ENCODE data around the gene KLHL40. TPM values are rescaled to one million over a fixed set of nuclear protein-coding genes. Genes with fewer than 3 reads are reported as not detected.

The KLHL40 gene
- polyA plus RNA-seq, 1 donor from 2014 or later: not detected

DNA sequence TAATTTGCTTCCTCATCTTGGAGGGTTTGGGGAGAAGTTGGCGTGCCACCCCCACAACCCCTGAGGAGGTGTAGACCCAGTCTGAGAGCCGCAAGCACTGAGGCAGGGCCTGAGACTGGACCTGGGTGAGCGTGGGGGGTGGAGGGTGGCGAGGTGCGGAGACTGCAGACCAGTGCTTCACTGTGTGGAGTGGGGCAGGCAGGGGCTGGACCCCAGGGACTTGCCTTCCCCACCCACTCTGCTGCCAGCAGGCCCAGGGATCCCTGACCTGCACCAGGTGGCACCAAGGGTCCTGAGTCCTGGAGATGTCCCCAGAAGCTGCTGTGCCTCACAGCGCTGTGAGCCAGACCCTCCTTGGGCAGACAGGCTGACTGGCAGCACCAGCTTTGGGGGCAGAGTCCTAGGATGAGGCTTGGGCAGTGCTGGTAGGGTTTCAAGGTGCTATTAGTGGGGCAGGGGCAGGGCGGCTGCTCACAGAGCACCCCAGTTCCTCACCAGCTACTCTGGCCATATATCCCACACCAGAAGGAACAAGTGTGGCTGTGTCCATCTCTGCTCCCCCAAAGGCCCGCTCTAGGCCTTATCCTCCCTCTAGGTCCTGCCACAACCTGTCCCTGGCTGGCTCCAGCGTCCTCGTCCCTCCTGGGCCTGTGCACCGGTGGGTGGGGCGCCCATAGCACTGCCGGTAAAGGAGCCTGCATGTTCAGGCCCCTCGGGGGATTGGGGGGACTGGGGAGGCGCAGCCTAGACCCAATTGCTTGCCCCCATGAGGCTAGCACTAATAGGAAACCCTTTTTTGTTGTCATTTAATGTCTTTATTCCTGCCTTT, 20.1 kb upstream of the KLHL40 start:
- Histone ChIP-seq H3K36me3 (ENCODE audit: insufficient read depth, low read length) (no peaks in the 10 kb centered on the region), H3K27ac (ENCODE audit: low read length) (no peak overlapping the region), H3K79me2 (replicated peaks; ENCODE audit: insufficient read depth, low read length) (no peaks in the 10 kb centered on the region), H3F3A (ENCODE audit: insufficient read depth, low read length, poor library complexity, severe bottlenecking) (no peaks in the 10 kb centered on the region), H3K9me2 (ENCODE audit: insufficient read depth, low read length) (no peaks in the 10 kb centered on the region), H3K27me3 (ENCODE audit: insufficient read depth, low read depth, low read length) (no peaks in the 10 kb centered on the region), H4K20me1 (ENCODE audit: insufficient read depth) (no peaks in the 10 kb centered on the region), H3K9me3 (ENCODE audit: low read length) (no peaks in the 10 kb centered on the region), H3K9ac (ENCODE audit: low read length) (no peak overlapping the region), H2AFZ (ENCODE audit: low read depth, low read length) (no peak overlapping the region), H3K4me3 (ENCODE audit: low read length) (no peak overlapping the region), H3K4me2 (ENCODE audit: low read length) (no peak overlapping the region)
- TF ChIP-seq EP300 (conservative IDR thresholded peaks at IDR 0.05; ENCODE audit: poor library complexity, severe bottlenecking) (no peak), RAD21 (conservative IDR thresholded peaks at IDR 0.05) (no peak), MXI1 (conservative IDR thresholded peaks at IDR 0.05; ENCODE audit: poor library complexity, severe bottlenecking) (no peak), TAF1 (IDR thresholded peaks at IDR 0.05; ENCODE audit: low read depth) (no peak), POLR2AphosphoS5 (IDR thresholded peaks at IDR 0.05) (no peak), EZH2 (IDR thresholded peaks at IDR 0.05; ENCODE audit: borderline replicate concordance, insufficient read depth, low read length, poor library complexity, severe bottlenecking) (no peak), SMC3 (conservative IDR thresholded peaks at IDR 0.05; ENCODE audit: poor library complexity) (no peak)
- TF ChIP-seq, protein P1, sequence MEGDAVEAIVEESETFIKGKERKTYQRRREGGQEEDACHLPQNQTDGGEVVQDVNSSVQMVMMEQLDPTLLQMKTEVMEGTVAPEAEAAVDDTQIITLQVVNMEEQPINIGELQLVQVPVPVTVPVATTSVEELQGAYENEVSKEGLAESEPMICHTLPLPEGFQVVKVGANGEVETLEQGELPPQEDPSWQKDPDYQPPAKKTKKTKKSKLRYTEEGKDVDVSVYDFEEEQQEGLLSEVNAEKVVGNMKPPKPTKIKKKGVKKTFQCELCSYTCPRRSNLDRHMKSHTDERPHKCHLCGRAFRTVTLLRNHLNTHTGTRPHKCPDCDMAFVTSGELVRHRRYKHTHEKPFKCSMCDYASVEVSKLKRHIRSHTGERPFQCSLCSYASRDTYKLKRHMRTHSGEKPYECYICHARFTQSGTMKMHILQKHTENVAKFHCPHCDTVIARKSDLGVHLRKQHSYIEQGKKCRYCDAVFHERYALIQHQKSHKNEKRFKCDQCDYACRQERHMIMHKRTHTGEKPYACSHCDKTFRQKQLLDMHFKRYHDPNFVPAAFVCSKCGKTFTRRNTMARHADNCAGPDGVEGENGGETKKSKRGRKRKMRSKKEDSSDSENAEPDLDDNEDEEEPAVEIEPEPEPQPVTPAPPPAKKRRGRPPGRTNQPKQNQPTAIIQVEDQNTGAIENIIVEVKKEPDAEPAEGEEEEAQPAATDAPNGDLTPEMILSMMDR (IDR thresholded peaks at IDR 0.05; ENCODE audit: poor library complexity, severe bottlenecking): no peak
- TF ChIP-seq, protein P2, sequence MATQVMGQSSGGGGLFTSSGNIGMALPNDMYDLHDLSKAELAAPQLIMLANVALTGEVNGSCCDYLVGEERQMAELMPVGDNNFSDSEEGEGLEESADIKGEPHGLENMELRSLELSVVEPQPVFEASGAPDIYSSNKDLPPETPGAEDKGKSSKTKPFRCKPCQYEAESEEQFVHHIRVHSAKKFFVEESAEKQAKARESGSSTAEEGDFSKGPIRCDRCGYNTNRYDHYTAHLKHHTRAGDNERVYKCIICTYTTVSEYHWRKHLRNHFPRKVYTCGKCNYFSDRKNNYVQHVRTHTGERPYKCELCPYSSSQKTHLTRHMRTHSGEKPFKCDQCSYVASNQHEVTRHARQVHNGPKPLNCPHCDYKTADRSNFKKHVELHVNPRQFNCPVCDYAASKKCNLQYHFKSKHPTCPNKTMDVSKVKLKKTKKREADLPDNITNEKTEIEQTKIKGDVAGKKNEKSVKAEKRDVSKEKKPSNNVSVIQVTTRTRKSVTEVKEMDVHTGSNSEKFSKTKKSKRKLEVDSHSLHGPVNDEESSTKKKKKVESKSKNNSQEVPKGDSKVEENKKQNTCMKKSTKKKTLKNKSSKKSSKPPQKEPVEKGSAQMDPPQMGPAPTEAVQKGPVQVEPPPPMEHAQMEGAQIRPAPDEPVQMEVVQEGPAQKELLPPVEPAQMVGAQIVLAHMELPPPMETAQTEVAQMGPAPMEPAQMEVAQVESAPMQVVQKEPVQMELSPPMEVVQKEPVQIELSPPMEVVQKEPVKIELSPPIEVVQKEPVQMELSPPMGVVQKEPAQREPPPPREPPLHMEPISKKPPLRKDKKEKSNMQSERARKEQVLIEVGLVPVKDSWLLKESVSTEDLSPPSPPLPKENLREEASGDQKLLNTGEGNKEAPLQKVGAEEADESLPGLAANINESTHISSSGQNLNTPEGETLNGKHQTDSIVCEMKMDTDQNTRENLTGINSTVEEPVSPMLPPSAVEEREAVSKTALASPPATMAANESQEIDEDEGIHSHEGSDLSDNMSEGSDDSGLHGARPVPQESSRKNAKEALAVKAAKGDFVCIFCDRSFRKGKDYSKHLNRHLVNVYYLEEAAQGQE (IDR thresholded peaks at IDR 0.05; ENCODE audit: borderline replicate concordance): no peak

DNA sequence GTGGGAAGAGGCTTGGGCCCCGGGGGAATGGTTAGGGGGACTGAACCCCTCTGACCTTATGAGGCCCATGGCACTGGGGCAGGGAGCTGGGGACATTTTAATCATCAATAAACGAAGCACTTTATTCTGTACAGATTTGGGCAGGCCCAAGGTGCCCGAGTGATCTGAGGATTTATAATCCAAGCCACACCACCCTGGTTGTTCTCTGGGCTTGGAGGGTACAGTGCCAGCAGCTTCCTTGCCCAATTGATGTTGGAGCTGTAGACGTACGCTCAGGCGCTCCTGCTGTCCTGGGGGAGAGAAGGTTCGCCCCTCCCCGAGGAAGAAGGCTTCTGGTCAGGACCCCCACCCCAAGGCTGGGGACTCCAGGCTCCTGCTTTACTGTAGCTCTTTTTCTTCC, 19.3 kb upstream of the KLHL40 start:
- H3K36me3 ChIP-seq (ENCODE audit: insufficient read depth, low read length): no peaks in the 10 kb centered on the region
- H3K9me3 ChIP-seq (ENCODE audit: low read length): no peaks in the 10 kb centered on the region
- H4K20me1 ChIP-seq (ENCODE audit: insufficient read depth): no peaks in the 10 kb centered on the region
- H3K27ac ChIP-seq (ENCODE audit: low read length): no peak overlapping the region
- H3K27me3 ChIP-seq (ENCODE audit: insufficient read depth, low read depth, low read length): no peaks in the 10 kb centered on the region
- no peak overlapping the region for H3K4me2 ChIP-seq (ENCODE audit: low read length)
- H3K9me2 ChIP-seq (ENCODE audit: insufficient read depth, low read length): no peaks in the 10 kb centered on the region
- H3K4me3 ChIP-seq (ENCODE audit: low read length): no peak overlapping the region
- no peaks in the 10 kb centered on the region for H3K79me2 ChIP-seq (replicated peaks; ENCODE audit: insufficient read depth, low read length)
- H2AFZ ChIP-seq (ENCODE audit: low read depth, low read length): no peak overlapping the region
- no peaks in the 10 kb centered on the region for H3F3A ChIP-seq (ENCODE audit: insufficient read depth, low read length, poor library complexity, severe bottlenecking)
- H3K9ac ChIP-seq (ENCODE audit: low read length): no peak overlapping the region
- no peak for TF ChIP-seq EP300 (conservative IDR thresholded peaks at IDR 0.05; ENCODE audit: poor library complexity, severe bottlenecking)
